Right lung (tissue), 5 donors: ENCODE measurements around the gene PTPN4. TPM values are rescaled to one million over a fixed set of nuclear protein-coding genes. Genes with fewer than 3 reads are reported as not detected.
A peak's percentile ranks its signal among the peaks of the same experiment; 100 is the strongest.
"Not testable (repeated sequence)": the region's sequence is repeated elsewhere in the genome, so short reads cannot be mapped to it uniquely, and the experiment has no call there.

Experiments
- DNase-seq, 2 donors: peaks; one replicate each; pipeline ENCODE4 v3.0.0-alpha.2; 2013
- polyA plus RNA-seq, 5 donors: library from polyadenylated mRNA; unstranded; fragments of 120-200 nt; gene quantifications; one replicate each; pipeline versions ENCODE4 v1.2.1 to v1.2.3, GENCODE V29; 2013; ENCODE audit warnings: inconsistent platforms in 1 of 5, low replicate concordance in 1 of 5; ENCODE audit not compliant: insufficient read length in 5 of 5, insufficient read depth in 1 of 5

PTPN4 gene
- polyA plus RNA-seq, 5 donors = 15.4 to 32.3 (median 25.8) TPM

- DNase-seq = no peak
Observed at GRCh38 chr2:119939915-119940314, 180.2 kb downstream of the PTPN4 start.

DNA sequence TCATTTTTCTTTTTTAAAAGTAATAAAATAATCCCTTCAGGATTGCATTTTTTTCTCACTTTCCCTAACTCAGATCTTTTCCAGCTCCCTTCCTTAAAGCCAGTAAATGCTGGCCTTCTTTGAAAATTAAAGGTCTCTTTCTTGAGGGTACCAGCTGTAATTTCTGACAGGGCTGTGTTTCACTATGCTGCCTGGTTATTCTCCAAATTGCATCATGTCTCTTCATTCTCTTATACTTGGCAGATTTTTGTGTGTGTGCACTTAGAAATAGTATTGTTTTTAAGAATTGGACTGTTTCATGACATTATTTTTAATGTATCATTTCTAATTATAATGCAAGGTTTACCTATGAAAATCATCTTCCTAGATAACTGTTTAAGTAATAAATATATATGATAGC is 181.1 kb downstream of the PTPN4 start:
- no peak for DNase-seq

- DNase-seq = no peak
Observed at GRCh38 chr2:119941388-119941787, 181.7 kb downstream of the PTPN4 start.

- DNase-seq = no peak
Observed at GRCh38 chr2:119941981-119942513, 182.3 kb downstream of the PTPN4 start.

- DNase-seq = no peak
Observed at GRCh38 chr2:119943058-119943457, 183.3 kb downstream of the PTPN4 start.

DNA sequence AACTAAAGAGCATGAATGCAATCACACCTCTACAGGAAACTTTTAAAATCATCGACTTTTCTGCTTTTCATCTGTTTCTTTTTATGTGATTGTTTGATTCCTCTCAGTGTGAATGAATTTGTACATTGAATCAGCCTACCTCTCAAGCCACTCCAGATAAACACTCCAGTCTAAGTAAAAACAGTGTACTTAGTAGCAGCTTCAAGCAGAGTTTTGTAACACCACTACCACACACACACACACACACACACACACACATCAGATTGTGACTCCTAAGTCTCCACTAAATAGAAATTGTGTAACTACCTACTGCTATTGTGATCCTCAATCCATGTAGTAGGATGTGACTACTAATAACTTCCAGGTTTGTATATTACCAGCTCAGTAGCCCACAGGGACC is 187.8 kb downstream of the PTPN4 start:
- DNase-seq = peak in 1 of 2 donors; percentile 5

DNA sequence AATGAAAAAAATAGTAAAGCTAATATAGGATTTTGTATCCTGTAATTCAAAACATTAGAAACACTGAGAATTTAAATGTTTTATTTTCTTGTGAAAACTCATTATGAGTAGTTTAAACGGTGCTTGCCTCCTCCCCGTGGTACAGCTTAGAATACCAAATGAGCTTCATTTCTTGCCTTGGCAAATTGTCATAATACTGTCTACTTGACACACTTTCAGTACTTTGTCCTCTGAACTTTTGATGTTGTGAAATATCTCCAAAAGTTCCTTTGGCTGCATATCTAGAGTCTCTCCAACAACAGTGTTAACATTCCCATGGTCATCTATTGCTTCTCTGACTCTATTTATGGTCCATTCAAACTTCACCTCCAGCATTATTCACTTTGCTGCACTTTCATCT is 191.2 kb downstream of the PTPN4 start:
- DNase-seq = peak; percentile 14 to 24

GRCh38 chr2:119958670-119959268 is 199.0 kb downstream of the PTPN4 start:
- no peak for DNase-seq

DNA sequence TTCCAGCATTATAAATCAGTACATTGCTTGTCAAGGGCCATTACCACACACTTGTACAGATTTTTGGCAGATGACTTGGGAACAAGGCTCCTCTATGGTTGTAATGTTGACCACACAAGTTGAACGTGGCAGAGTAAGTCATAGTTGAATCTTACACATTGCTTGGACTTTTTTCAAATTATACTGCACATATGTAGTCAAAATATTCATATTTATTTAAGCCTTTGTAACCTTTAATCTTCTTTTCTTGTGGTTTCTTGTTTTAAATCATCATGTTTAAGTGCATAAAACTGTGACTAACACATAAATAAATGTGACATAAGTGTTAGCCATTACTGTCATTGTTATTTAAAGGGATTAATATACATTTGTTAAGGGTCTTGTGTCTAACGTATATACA is 201.1 kb downstream of the PTPN4 start:
- DNase-seq = peak; percentile 5 to 9

- DNase-seq = no peak
Observed at GRCh38 chr2:119981896-119982295, 222.2 kb downstream of the PTPN4 start.

DNA sequence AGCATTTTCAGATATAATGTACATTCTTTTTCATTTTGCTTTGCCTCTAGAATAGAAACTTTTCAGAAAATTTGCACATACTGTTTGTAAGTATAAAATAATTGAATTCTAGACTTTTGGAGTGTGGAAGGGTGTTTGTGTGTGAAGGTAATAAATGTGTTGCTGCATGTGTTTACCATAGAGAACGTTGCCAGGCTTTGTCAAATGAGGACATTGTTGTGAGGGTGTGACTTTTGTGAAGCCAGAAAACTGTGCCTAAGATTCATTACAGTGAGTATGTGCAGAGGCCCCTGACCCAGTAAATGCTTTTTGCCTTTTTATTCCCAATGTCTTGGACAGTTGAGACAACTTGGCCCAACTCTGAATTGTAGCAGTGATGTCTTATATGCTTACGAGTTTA is 222.8 kb downstream of the PTPN4 start:
- no peak for DNase-seq

GRCh38 chr2:119983108-119983507 is 223.4 kb downstream of the PTPN4 start:
- DNase-seq = no peak

DNA sequence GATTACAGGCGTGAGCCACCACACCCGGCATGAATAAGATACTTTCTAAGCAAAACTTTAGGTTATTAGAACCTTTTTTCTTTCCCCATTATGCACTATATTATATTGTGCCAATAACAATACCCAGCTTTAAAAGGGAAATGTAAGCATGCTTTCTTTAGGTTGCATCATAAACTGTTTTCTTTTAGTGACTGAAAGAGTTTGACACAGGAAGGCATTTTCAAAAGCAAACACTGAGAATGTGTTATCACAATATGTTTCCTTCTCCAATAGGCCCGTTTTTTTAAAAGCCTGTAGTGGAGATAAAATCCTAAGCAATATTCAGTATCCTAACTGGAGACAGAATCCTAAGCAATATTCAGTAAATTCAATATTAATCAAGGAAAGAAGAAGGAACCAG is 236.4 kb downstream of the PTPN4 start:
- DNase-seq = no peak

DNA sequence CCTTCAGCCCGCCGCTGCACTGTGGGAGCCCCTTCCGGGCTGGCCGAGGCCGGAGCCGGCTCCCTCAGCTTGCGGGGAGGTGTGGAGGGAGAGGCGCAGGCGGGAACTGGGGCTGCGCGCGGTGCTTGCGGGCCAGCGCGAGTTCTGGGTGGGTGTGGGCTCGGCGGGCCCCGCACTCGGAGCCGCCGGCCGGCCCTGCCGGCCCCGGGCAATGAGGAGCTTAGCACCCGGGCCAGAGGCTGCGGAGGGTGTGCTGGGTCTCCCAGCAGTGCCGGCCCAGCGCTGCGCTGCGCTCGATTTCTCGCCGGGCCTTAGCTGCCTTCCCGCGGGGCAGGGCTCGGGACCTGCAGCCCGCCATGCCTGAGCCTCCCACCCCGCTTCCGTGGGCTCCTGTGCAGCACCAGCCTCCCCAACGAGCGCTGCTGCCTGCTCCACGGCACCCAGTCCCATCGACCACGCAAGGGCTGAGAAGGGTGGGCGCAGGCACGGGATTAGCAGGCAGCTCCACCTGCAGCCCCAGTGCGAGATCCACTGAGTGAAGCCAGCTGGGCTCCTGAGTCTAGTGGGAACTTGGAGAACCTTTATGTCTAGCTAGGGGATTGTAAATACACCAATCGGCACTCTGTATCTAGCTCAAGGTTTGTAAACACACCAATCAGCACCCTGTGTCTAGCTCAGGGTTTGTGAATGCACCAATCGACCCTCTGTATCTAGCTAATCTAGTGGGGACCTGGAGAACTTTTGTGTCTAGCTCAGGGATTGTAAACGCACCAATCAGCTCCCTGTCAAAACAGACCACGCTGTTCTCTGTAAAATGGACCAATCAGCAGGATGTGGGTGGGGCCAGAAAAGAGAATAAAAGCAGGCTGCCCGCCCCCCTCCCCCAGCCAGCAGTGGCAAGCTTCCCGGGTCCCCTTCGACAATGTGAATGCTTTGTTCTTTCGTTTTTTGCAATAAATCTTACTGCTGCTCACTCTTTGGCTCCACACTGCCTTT is 237.5 kb downstream of the PTPN4 start:
- not testable (repeated sequence) for DNase-seq

GRCh38 chr2:120001471-120001870 is 241.7 kb downstream of the PTPN4 start:
- DNase-seq = no peak

- no peak for DNase-seq
Observed at GRCh38 chr2:120004254-120004653, 244.5 kb downstream of the PTPN4 start.

DNA sequence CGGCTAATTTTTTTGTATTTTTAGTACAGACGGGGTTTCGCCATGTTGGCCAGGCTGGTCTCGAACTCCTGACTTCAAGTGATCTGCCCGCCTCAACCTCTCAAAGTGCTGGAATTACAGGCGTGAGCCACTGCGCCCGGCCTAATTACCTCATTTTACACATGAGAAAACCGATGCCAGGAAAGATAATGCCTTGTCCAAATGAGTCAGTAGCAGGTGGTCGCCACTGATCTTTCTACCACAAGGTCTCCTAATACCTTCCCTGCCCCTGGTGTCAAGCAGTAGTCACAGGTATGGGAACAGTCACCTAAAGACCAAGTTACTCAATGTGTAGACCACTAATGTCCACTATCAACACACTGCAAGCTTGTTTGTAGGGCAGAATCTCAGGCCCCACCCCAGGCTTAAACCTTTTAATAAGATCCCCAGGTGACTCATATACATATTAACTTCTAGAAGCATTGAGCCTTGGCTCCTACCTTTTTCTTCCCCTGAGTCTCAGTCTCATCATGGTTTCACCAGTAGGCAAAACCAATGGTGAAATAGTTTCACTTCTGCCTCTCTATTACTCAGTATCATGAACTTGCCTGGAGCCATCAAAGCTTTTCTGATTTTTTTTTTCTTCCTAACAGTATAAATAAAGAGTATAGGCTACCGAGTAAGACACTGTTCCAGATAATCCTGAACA is 246.3 kb downstream of the PTPN4 start:
- DNase-seq = no peak

GRCh38 chr2:120007851-120008250 is 248.1 kb downstream of the PTPN4 start:
- DNase-seq = no peak

- DNase-seq = no peak
Observed at GRCh38 chr2:120012363-120012762, 252.6 kb downstream of the PTPN4 start.

GRCh38 chr2:120012771-120013596 is 253.3 kb downstream of the PTPN4 start, which contains the start of gene EPB41L5:
Gene EPB41L5 (plus strand): TSS chr2:120013077. CDS start chr2:120019085, 6,008 bp downstream.
- peak; percentile 95 to 97 for DNase-seq

GRCh38 chr2:120013597-120014223 is 254.0 kb downstream of the PTPN4 start:
- no peak for DNase-seq
